PC-3 (cell line): ENCODE data around the gene SPRED2.

ENCODE experiments used
- CTCF ChIP-seq: fragments of 300-600 bp; sonication (generic); conservative IDR thresholded peaks from 2 replicates; pipeline ENCODE4 v1.5.1; 2017; ENCODE audit warnings: antibody characterized with exemption, low read depth, mild to moderate bottlenecking, low read length
- EZH2 ChIP-seq: fragments of 300-600 bp; sonication (generic); IDR thresholded peaks from one replicate; pipeline ENCODE4 v1.6.1; 2017; ENCODE audit warnings: antibody characterized with exemption, mild to moderate bottlenecking, low read length; ENCODE audit not compliant: unreplicated experiment

- TF ChIP-seq CTCF = no peak
- no peak for TF ChIP-seq EZH2
These were observed 32.7 kb upstream of the SPRED2 start for GRCh38 chr2:65465124-65465523.
